Stomach (tissue), 4 donors: ENCODE measurements around the gene MFAP4.

Experiments
- EP300 ChIP-seq: sonication (generic); formaldehyde crosslinking; IDR thresholded peaks from one replicate; pipeline ENCODE4 v1.6.1; 2017; ENCODE audit warnings: antibody characterized with exemption
- POLR2A ChIP-seq, 4 donors: fragments of 450-650 bp; IDR thresholded peaks; one replicate each; pipeline ENCODE4 v1.6.1; 2016; ENCODE audit warnings: antibody characterized with exemption in 4 of 4, control low read depth in 2 of 4, mild to moderate bottlenecking in 1 of 4, moderate library complexity in 1 of 4
- POLR2AphosphoS5 ChIP-seq, 3 donors: sonication (generic); formaldehyde crosslinking; IDR thresholded peaks; one replicate each; pipeline ENCODE4 v1.6.1; 2016; ENCODE audit warnings: antibody characterized with exemption in 3 of 3
- TF ChIP-seq, protein P1 (sequence below), 7 experiments: fragments of 450-650 bp in 4 of 7; fragments of 200-600 bp in 3 of 7; sonication (generic) in 3 of 7; IDR thresholded peaks; one replicate each; pipeline ENCODE4 v1.5.1; 2016 to 2019; ENCODE audit warnings: antibody characterized with exemption in 7 of 7, control low read depth in 2 of 7, mild to moderate bottlenecking in 1 of 7

DNA sequence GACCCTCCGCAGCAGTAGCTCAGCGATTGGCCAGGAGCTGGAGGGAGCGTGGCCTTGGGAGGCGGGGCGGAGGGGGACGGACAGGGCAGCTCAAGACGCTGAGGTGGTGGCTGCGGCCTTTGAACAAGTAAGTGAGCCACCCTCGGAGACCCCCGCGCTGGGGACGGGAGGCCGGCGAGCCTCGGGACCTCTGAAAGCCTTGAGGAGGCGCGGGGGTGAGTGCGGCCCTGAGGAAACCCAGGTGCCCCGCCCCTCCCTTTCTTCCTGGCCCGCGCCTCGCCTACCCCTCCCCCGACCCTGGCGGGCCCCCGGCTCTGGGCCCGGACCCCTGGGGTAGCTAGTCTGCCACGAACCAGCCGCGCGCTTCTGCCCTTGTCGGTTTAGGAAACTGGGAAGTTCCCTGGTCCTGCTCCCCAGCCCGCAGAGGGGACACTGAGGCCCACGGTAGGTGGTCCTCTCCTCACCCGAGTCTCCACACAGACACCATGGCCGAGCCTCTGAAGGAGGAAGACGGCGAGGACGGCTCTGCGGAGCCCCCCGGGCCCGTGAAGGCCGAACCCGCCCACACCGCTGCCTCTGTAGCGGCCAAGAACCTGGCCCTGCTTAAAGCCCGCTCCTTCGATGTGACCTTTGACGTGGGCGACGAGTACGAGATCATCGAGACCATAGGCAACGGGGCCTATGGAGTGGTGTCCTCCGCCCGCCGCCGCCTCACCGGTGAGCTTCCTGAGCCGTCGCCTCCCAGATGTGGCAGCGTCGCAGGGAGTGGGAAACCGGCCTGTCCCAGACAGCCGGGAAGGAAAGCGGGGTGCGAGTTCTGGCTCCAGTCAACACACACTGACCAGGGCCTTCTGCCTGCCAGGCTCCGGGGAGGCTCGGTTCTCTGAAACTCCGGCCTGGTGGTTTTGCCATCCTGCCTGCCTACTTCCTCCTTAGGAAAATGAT lies 8.3 kb downstream of the MFAP4 start, which contains the start of gene MAPK7:
- TF ChIP-seq, protein P1, sequence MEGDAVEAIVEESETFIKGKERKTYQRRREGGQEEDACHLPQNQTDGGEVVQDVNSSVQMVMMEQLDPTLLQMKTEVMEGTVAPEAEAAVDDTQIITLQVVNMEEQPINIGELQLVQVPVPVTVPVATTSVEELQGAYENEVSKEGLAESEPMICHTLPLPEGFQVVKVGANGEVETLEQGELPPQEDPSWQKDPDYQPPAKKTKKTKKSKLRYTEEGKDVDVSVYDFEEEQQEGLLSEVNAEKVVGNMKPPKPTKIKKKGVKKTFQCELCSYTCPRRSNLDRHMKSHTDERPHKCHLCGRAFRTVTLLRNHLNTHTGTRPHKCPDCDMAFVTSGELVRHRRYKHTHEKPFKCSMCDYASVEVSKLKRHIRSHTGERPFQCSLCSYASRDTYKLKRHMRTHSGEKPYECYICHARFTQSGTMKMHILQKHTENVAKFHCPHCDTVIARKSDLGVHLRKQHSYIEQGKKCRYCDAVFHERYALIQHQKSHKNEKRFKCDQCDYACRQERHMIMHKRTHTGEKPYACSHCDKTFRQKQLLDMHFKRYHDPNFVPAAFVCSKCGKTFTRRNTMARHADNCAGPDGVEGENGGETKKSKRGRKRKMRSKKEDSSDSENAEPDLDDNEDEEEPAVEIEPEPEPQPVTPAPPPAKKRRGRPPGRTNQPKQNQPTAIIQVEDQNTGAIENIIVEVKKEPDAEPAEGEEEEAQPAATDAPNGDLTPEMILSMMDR (IDR thresholded peaks at IDR 0.05), result no peak
- no peak for TF ChIP-seq POLR2AphosphoS5 (IDR thresholded peaks at IDR 0.05)
- TF ChIP-seq EP300, result no peak
- TF ChIP-seq POLR2A (IDR thresholded peaks at IDR 0.05), result no peak
